ENCODE results near the gene CR1L. TPM values are rescaled to one million over a fixed set of nuclear protein-coding genes. Genes with fewer than 3 reads are reported as not detected.
A peak's percentile ranks its signal among the peaks of the same experiment; 100 is the strongest.

CR1L gene
- total and polyA plus RNA-seq, 2 of the 8 experiments (the other 6 are each of a cell fraction or from before 2014, with no cell fraction given), result 0.39 TPM; not detected in 1

- Histone ChIP-seq H3K4ac (replicated peaks; ENCODE audit: insufficient read length, low read depth, low read length) (no peak overlapping the region), H3K79me1 (ENCODE audit: low read depth, low read length) (no peaks in the 10 kb centered on the region), H3K36me3 (ENCODE audit: control insufficient read depth in 2 of 4, insufficient read depth in 4 of 4, low read length in 3 of 4) (no peaks in the 10 kb centered on the region), H2BK120ac (replicated peaks; ENCODE audit: low read depth, low read length) (no peak overlapping the region), H3K9ac (replicated peaks in 1 of 4; ENCODE audit: extremely low read depth in 1 of 4, low read depth in 3 of 4, low read length in 3 of 4) (no peak overlapping the region), H3K79me2 (ENCODE audit: control insufficient read depth in 1 of 2, insufficient read depth in 2 of 2, low read length in 2 of 2) (no peaks in the 10 kb centered on the region), H4K20me1 (replicated peaks in 1 of 2; ENCODE audit: control insufficient read depth in 1 of 2, insufficient read depth in 2 of 2, low read length in 2 of 2) (no peaks in the 10 kb centered on the region), H2BK5ac (ENCODE audit: low read depth, low read length) (0 out of 2 replicates have a peak overlapping the region, but pooled peaks have one; percentile 35), H2BK15ac (ENCODE audit: low read length) (no peak overlapping the region), H3K14ac (ENCODE audit: insufficient read length) (no peak overlapping the region), H3K56ac (replicated peaks; ENCODE audit: insufficient read length, low read depth, low read length) (no peak overlapping the region), H3K27ac (ENCODE audit: low read depth, low read length) (no peak overlapping the region), H4K91ac (replicated peaks; ENCODE audit: insufficient read length, low read length) (no peak overlapping the region), H3K4me1 (replicated peaks in 1 of 4; ENCODE audit: control insufficient read depth in 3 of 4, insufficient read depth in 4 of 4, low read length in 3 of 4) (no peaks in the 10 kb centered on the region), H4K8ac (ENCODE audit: extremely low read depth, insufficient read depth, low read length) (no peak overlapping the region), H2AK5ac (ENCODE audit: low read depth, low read length) (no peak overlapping the region), H3K4me3 (ENCODE audit: extremely low read depth in 1 of 4, insufficient read depth in 2 of 4, low read depth in 3 of 4, low read length in 4 of 4) (no peak overlapping the region), H2AFZ (ENCODE audit: low read length) (peak overlapping the region; percentile 35; the same call in 1 of the 2 replicates), H3K27me3 (replicated peaks in 1 of 4; ENCODE audit: control insufficient read depth in 3 of 4, extremely low read depth in 1 of 4, insufficient read depth in 3 of 4, low read length in 3 of 4) (no peaks in the 10 kb centered on the region), H3K23me2 (ENCODE audit: low read depth, low read length) (no peaks in the 10 kb centered on the region), H4K5ac (ENCODE audit: insufficient read length, low read depth, low read length) (no peak overlapping the region), H3K4me2 (ENCODE audit: insufficient read depth in 1 of 2, low read depth in 2 of 2, low read length in 2 of 2) (no peak overlapping the region), H2BK12ac (ENCODE audit: low read depth, low read length) (peak overlapping the region; percentile 63; the same call in 1 of the 2 replicates), H2BK20ac (ENCODE audit: low read length) (peak overlapping the region; percentile 15; the same call in 1 of the 2 replicates), H3K23ac (ENCODE audit: insufficient read length) (no peak overlapping the region), H3K18ac (ENCODE audit: extremely low read depth, low read length) (no peak overlapping the region), H3K9me3 (ENCODE audit: insufficient read depth in 2 of 2, low read depth in 1 of 2, low read length in 1 of 2) (no peaks in the 10 kb centered on the region; a peak in 1 of 4 replicates)
- FAIRE-seq (no peak), DNase-seq (ENCODE audit: low read depth in 1 of 2, low spot score in 2 of 2) (no peak)
- WGBS, 2 experiments (ENCODE audit: extremely low coverage in 1 of 2, insufficient coverage in 1 of 2, insufficient read length in 1 of 2, insufficient replicate concordance in 2 of 2, low coverage in 1 of 2, low lambda C conversion rate in 2 of 2, missing lambda C conversion rate in 1 of 2), result 78% methylated on average over 5 of the region's 5 CpGs; no CpG with 5 or more reads in 1 of the 2 experiments
- ChIA-PET CTCF (ENCODE audit: partially characterized antibody) (interaction anchor here (1.0 to 3.2 kb wide), 6 partner anchors 9 to 85 kb away, joined by 3 to 9 read pairs (median 6); no protein-coding TSS in a partner anchor), POLR2A (ENCODE audit: partially characterized antibody) (interaction anchor here (1.2 kb wide), 1 partner anchor 12 kb away, joined by 3 read pairs; no protein-coding TSS in a partner anchor)
- TF ChIP-seq CHD2 (IDR thresholded peaks at IDR 0.05; ENCODE audit: low read length) (no peak), HDAC6 (IDR thresholded peaks at IDR 0.05; ENCODE audit: low read depth, low read length) (no peak), MAX (IDR thresholded peaks at IDR 0.05) (no peak), PHF8 (conservative IDR thresholded peaks at IDR 0.05; ENCODE audit: low read depth, low read length) (no peak), FOSL1 (IDR thresholded peaks at IDR 0.05; ENCODE audit: insufficient read depth, low read depth, low read length) (no peak), CTCF (IDR thresholded peaks at IDR 0.05; ENCODE audit: control extremely low read depth in 1 of 3, insufficient read depth in 1 of 3, low read depth in 1 of 3, low read length in 3 of 3) (no peak), SRF (IDR thresholded peaks at IDR 0.05; ENCODE audit: low read depth, low read length) (no peak), NANOG (IDR thresholded peaks at IDR 0.05; ENCODE audit: insufficient read depth, low read depth, low read length, poor library complexity, severe bottlenecking) (no peak)
- TF ChIP-seq, protein P1, sequence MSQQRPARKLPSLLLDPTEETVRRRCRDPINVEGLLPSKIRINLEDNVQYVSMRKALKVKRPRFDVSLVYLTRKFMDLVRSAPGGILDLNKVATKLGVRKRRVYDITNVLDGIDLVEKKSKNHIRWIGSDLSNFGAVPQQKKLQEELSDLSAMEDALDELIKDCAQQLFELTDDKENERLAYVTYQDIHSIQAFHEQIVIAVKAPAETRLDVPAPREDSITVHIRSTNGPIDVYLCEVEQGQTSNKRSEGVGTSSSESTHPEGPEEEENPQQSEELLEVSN (IDR thresholded peaks at IDR 0.05), result no peak
Observed at GRCh38 chr1:207649210-207649753, 4.3 kb downstream of the CR1L start.
